IMR-90 (cell line): ENCODE results near the gene CMIP. TPM values are rescaled to one million over a fixed set of nuclear protein-coding genes. Genes with fewer than 3 reads are reported as not detected.

Experiments
- ATAC-seq: fragments of 200-7000 bp; cut with Tn5 transposase; 2 replicates; pipeline ENCODE4 v1.9.1; 2020; ENCODE audit warnings: low read depth, mild to moderate bottlenecking, moderate library complexity
- BruUV-seq: library from RNA; stranded (reverse); fragments of 400-500 nt; replicated peaks from 2 replicates; lab custom pipeline; 2021; lab: Mats Ljungman, UMichigan
- CTCF ChIA-PET: fragments of 300-600 bp; formaldehyde crosslinking; extraction: SDS; loops from one replicate; lab custom pipeline; 2021; ENCODE audit warnings: antibody characterized with exemption; lab: Yijun Ruan, JAX
- POLR2A ChIA-PET: fragments of 300-600 bp; sonication (Branson Sonifier 250); formaldehyde crosslinking; loops from one replicate; lab custom pipeline; 2022; ENCODE audit warnings: antibody characterized with exemption; ENCODE audit not compliant: unreplicated experiment; lab: Charles Lee
- DNase-seq: peaks from one replicate; pipeline ENCODE4 v3.0.0; 2013
- H2AFZ ChIP-seq: replicated peaks from 2 replicates; pipeline ENCODE3; 2013; ENCODE audit warnings: low read length, mild to moderate bottlenecking; ENCODE audit not compliant: poor library complexity
- H2AK5ac ChIP-seq: 2 replicates; pipeline ENCODE4 v1.6.1; 2013; ENCODE audit warnings: low read depth, low read length, inconsistent platforms
- H2AK9ac ChIP-seq: replicated peaks from 2 replicates; pipeline ENCODE3; 2013; ENCODE audit warnings: mild to moderate bottlenecking, low read depth, low read length, moderate library complexity; ENCODE audit not compliant: poor library complexity
- H2BK120ac ChIP-seq: 2 replicates; pipeline ENCODE4 v1.6.1; 2013; ENCODE audit warnings: low read depth, low read length, inconsistent platforms
- H2BK15ac ChIP-seq: 3 replicates; pipeline ENCODE4 v1.6.1; 2013; ENCODE audit warnings: low read depth, low read length, inconsistent platforms
- H2BK20ac ChIP-seq: 2 replicates; pipeline ENCODE4 v1.6.1; 2013; ENCODE audit warnings: low read depth, mild to moderate bottlenecking, inconsistent platforms, low read length, moderate library complexity
- H2BK5ac ChIP-seq: 2 replicates; pipeline ENCODE4 v1.6.1; 2013; ENCODE audit warnings: mild to moderate bottlenecking, low read depth, low read length, inconsistent platforms; ENCODE audit not compliant: poor library complexity, severe bottlenecking
- H3K14ac ChIP-seq: replicated peaks from 2 replicates; pipeline ENCODE4 v1.6.1; 2013; ENCODE audit warnings: low read depth, low read length, inconsistent platforms
- H3K18ac ChIP-seq: 2 replicates; pipeline ENCODE4 v1.6.1; 2013; ENCODE audit warnings: low read depth, low read length, control low read depth
- H3K23ac ChIP-seq: 2 replicates; pipeline ENCODE4 v1.6.1; 2013; ENCODE audit warnings: low read depth, low read length, inconsistent platforms
- H3K27ac ChIP-seq: 2 replicates; pipeline ENCODE4 v1.5.1; 2013; ENCODE audit warnings: mild to moderate bottlenecking, control low read depth, low read length; ENCODE audit not compliant: insufficient read depth
- H3K27me3 ChIP-seq: 2 replicates; pipeline ENCODE4 v1.6.1; 2013; ENCODE audit warnings: low read length; ENCODE audit not compliant: control insufficient read depth, insufficient read depth
- H3K36me3 ChIP-seq: 2 replicates; pipeline ENCODE4 v1.6.1; 2013; ENCODE audit warnings: low read length, mixed read lengths; ENCODE audit not compliant: control insufficient read depth, insufficient read depth
- H3K4ac ChIP-seq: 2 replicates; pipeline ENCODE4 v1.6.1; 2013; ENCODE audit warnings: low read depth, low read length, inconsistent platforms
- H3K4me1 ChIP-seq: 2 replicates; pipeline ENCODE4 v1.6.1; 2013; ENCODE audit warnings: low read length, mixed read lengths; ENCODE audit not compliant: control insufficient read depth, insufficient read depth
- H3K4me2 ChIP-seq: 2 replicates; pipeline ENCODE4 v1.6.1; 2013; ENCODE audit warnings: low read depth, mild to moderate bottlenecking, control low read depth, low read length, moderate library complexity
- H3K4me3 ChIP-seq: 2 replicates; pipeline ENCODE4 v1.5.1; 2013; ENCODE audit warnings: low read depth, mild to moderate bottlenecking, control low read depth, low read length, moderate library complexity; ENCODE audit not compliant: insufficient read depth
- H3K56ac ChIP-seq: 2 replicates; pipeline ENCODE4 v1.6.1; 2013; ENCODE audit warnings: low read length, inconsistent platforms; ENCODE audit not compliant: insufficient read depth; ENCODE audit errors: extremely low read depth
- H3K79me1 ChIP-seq, 2 experiments: 2 replicates each; pipeline ENCODE4 v1.6.1; 2013; ENCODE audit warnings: low read length in 2 of 2, inconsistent platforms in 1 of 2, low read depth in 1 of 2
- H3K9ac ChIP-seq: 2 replicates; pipeline ENCODE4 v1.6.1; 2013; ENCODE audit warnings: low read depth, low read length, control low read depth
- H3K9me1 ChIP-seq: 2 replicates; pipeline ENCODE4 v1.6.1; 2013; ENCODE audit warnings: low read length, inconsistent platforms; ENCODE audit not compliant: insufficient read depth
- H3K9me3 ChIP-seq: 2 replicates; pipeline ENCODE4 v1.6.1; 2013; ENCODE audit warnings: low read length; ENCODE audit not compliant: control insufficient read depth, insufficient read depth
- H4K20me1 ChIP-seq: 2 replicates; pipeline ENCODE4 v1.6.1; 2013; ENCODE audit warnings: low read length, inconsistent platforms; ENCODE audit not compliant: insufficient read depth
- H4K5ac ChIP-seq: 2 replicates; pipeline ENCODE4 v1.6.1; 2013; ENCODE audit warnings: mild to moderate bottlenecking, low read depth, low read length, control low read depth
- H4K8ac ChIP-seq, 2 experiments: 2 replicates each; pipeline ENCODE4 v1.6.1; 2013; ENCODE audit warnings: low read depth in 2 of 2, low read length in 2 of 2, control low read depth in 1 of 2, inconsistent platforms in 1 of 2
- H4K91ac ChIP-seq: 2 replicates; pipeline ENCODE4 v1.6.1; 2013; ENCODE audit warnings: low read depth, low read length, inconsistent platforms; ENCODE audit not compliant: insufficient read depth
- BHLHE40 ChIP-seq: fragments of 150-350 bp; IDR thresholded peaks from 2 replicates; pipeline ENCODE4 v1.6.1; 2016; ENCODE audit warnings: mild to moderate bottlenecking, low read depth, low read length
- CEBPB ChIP-seq: IDR thresholded peaks from 2 replicates; pipeline ENCODE4 v1.6.1; 2012; ENCODE audit warnings: low read depth, low read length, improper control_type of control experiment
- CHD1 ChIP-seq: IDR thresholded peaks from 2 replicates; pipeline ENCODE4 v1.6.1; 2012; ENCODE audit warnings: low read depth, low read length, improper control_type of control experiment
- FOS ChIP-seq: fragments of 150-350 bp; IDR thresholded peaks from 2 replicates; pipeline ENCODE4 v1.6.1; 2016; ENCODE audit warnings: low read depth, low read length
- MAFK ChIP-seq: IDR thresholded peaks from 2 replicates; pipeline ENCODE4 v1.6.1; 2012; ENCODE audit warnings: low read depth, low read length, improper control_type of control experiment
- MAZ ChIP-seq: IDR thresholded peaks from 2 replicates; pipeline ENCODE4 v1.6.1; 2012; ENCODE audit warnings: low read depth, mild to moderate bottlenecking, low read length, improper control_type of control experiment, moderate library complexity, borderline replicate concordance
- MXI1 ChIP-seq: IDR thresholded peaks from 2 replicates; pipeline ENCODE4 v1.6.1; 2012; ENCODE audit warnings: low read depth, mild to moderate bottlenecking, low read length, moderate library complexity, borderline replicate concordance
- NFE2L2 ChIP-seq: fragments of 150-350 bp; IDR thresholded peaks from 2 replicates; pipeline ENCODE4 v1.6.1; 2016; ENCODE audit warnings: low read depth, mild to moderate bottlenecking, low read length
- POLR2A ChIP-seq: IDR thresholded peaks from 2 replicates; pipeline ENCODE4 v1.6.1; 2012; ENCODE audit warnings: mild to moderate bottlenecking, low read depth, low read length
- RAD21 ChIP-seq: IDR thresholded peaks from 2 replicates; pipeline ENCODE4 v1.6.1; 2012; ENCODE audit warnings: low read length, improper control_type of control experiment
- RCOR1 ChIP-seq: IDR thresholded peaks from 2 replicates; pipeline ENCODE4 v1.6.1; 2012; ENCODE audit warnings: mild to moderate bottlenecking, low read length, improper control_type of control experiment; ENCODE audit not compliant: insufficient replicate concordance
- RFX5 ChIP-seq: IDR thresholded peaks from 2 replicates; pipeline ENCODE4 v1.8.0; 2012; ENCODE audit warnings: low read depth, mild to moderate bottlenecking, low read length, moderate library complexity
- SMC3 ChIP-seq: fragments of 150-350 bp; IDR thresholded peaks from 2 replicates; pipeline ENCODE4 v1.6.1; 2016; ENCODE audit warnings: low read depth, mild to moderate bottlenecking, antibody characterized with exemption, low read length, moderate library complexity
- WGBS, 2 experiments: methylation state at CpG; one replicate each; pipeline versions ENCODE4 v1.1.5 to v1.1.7; 2013; ENCODE audit warnings: missing lambda C conversion rate in 2 of 2; ENCODE audit not compliant: insufficient read length in 1 of 2; ENCODE audit errors: extremely low coverage in 2 of 2; 5-methylcytosine and 5-hydroxymethylcytosine counted together
- dilution Hi-C: fragments of 300-500 bp; cut with HindIII; formaldehyde crosslinking; loops from one replicate; pipeline ENCODE4 v1.14.3; 2018; ENCODE audit warnings: low sequenced_read_pairs; ENCODE audit not compliant: unreplicated experiment
- in situ Hi-C: fragments of 300-500 bp; cut with MboI; formaldehyde crosslinking; loops from 3 replicates; pipeline ENCODE4 v1.14.3; 2019; ENCODE audit warnings: low sequenced_read_pairs, inconsistent platforms, mixed read lengths
- intact Hi-C: fragments of 100-400 bp; cut with micrococcal nuclease; formaldehyde crosslinking; loops from 2 replicates; pipeline ENCODE4 v1.10.0; 2022
- polyA plus RNA-seq, 3 experiments: library from polyadenylated mRNA; depleted of rRNA; stranded (reverse); fragments of >200 nt; gene quantifications; 2 replicates each; pipeline ENCODE4 v1.2.3, GENCODE V29; 2012; ENCODE audit warnings: low replicate concordance in 1 of 3
- total RNA-seq: library from RNA; depleted of rRNA; stranded (reverse); fragments of >200 nt; gene quantifications from 2 replicates; pipeline ENCODE4 v1.2.3, GENCODE V29; 2012
- TF ChIP-seq, protein P1 (sequence below): fragments of 150-350 bp; IDR thresholded peaks from 2 replicates; pipeline ENCODE4 v1.6.1; 2016; ENCODE audit warnings: low read depth, mild to moderate bottlenecking, low read length, moderate library complexity, borderline replicate concordance
- TF ChIP-seq, protein P2 (sequence below): fragments of 150-350 bp; IDR thresholded peaks from 2 replicates; pipeline ENCODE4 v1.6.1; 2017; ENCODE audit warnings: mild to moderate bottlenecking, antibody characterized with exemption, low read length, low read depth
- TF ChIP-seq, protein P3 (sequence below): conservative IDR thresholded peaks from 2 replicates; pipeline ENCODE4 v1.5.1; 2012; ENCODE audit warnings: mild to moderate bottlenecking, low read depth, low read length, improper control_type of control experiment

Gene CMIP
- total and polyA plus RNA-seq, 2 of the 4 experiments (the other 2 are of a cell fraction): 3.2 to 11.6 TPM

DNA sequence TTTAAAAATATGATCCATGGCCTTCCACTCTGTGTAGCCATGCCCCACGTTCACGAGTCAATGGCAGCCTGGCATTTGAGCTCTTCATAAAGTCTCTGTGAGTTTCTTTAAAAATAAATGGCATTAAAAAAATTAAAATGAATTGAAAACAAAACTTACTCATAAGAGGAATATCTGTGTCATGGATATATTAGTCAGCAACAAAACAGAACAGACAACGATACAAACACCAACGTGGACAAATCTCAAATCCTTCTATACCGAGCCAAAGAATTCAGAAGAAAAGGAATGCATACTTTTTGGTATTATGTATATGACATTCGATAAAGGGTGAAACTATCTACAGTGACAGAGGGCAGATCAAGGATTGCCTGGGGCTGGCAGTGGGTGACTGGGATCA lies 8.2 kb upstream of the CMIP start:
- Histone ChIP-seq H4K8ac (no peak overlapping the region), H3K27me3 (peaks cover 25% of the 10 kb centered on the region), H3K56ac (no peak overlapping the region), H3K9me3 (no peaks in the 10 kb centered on the region), H3K18ac (no peak overlapping the region), H2BK15ac (no peak overlapping the region), H3K9ac (no peak overlapping the region), H3K9me1 (no peaks in the 10 kb centered on the region; the same call in 1 of the 2 replicates), H2BK5ac (no peak overlapping the region), H2AFZ (no peak overlapping the region), H2AK5ac (no peak overlapping the region), H3K4ac (no peak overlapping the region), H3K23ac (no peak overlapping the region), H2BK20ac (no peak overlapping the region), H4K91ac (no peak overlapping the region), H3K79me1 (no peaks in the 10 kb centered on the region), H3K4me1 (peaks cover 5% of the 10 kb centered on the region; the same call in 1 of the 2 replicates), H2BK120ac (no peak overlapping the region), H3K4me3 (no peak overlapping the region), H3K14ac (no peak overlapping the region), H4K5ac (no peak overlapping the region), H3K36me3 (no peaks in the 10 kb centered on the region), H2AK9ac (no peak overlapping the region), H4K20me1 (no peaks in the 10 kb centered on the region), H3K4me2 (no peak overlapping the region), H3K27ac (no peak overlapping the region)
- dilution Hi-C loops: no loop called here
- intact Hi-C loops: no loop called here
- ATAC-seq (no peak), DNase-seq (no peak)
- POLR2A ChIA-PET: no interaction called here
- BruUV-seq: no TSS peak
- no CpG with 5 or more reads among the region's 6 CpGs for WGBS, 2 experiments
- CTCF ChIA-PET: no interaction called here
- TF ChIP-seq RCOR1 (no peak), POLR2A (no peak), NFE2L2 (no peak), CHD1 (no peak), MAZ (no peak), MAFK (no peak), CEBPB (no peak), FOS (no peak), RFX5 (no peak), SMC3 (no peak), MXI1 (no peak), BHLHE40 (no peak), RAD21 (no peak)
- TF ChIP-seq, protein P1, sequence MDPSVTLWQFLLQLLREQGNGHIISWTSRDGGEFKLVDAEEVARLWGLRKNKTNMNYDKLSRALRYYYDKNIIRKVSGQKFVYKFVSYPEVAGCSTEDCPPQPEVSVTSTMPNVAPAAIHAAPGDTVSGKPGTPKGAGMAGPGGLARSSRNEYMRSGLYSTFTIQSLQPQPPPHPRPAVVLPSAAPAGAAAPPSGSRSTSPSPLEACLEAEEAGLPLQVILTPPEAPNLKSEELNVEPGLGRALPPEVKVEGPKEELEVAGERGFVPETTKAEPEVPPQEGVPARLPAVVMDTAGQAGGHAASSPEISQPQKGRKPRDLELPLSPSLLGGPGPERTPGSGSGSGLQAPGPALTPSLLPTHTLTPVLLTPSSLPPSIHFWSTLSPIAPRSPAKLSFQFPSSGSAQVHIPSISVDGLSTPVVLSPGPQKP: no peak
- TF ChIP-seq, protein P2, sequence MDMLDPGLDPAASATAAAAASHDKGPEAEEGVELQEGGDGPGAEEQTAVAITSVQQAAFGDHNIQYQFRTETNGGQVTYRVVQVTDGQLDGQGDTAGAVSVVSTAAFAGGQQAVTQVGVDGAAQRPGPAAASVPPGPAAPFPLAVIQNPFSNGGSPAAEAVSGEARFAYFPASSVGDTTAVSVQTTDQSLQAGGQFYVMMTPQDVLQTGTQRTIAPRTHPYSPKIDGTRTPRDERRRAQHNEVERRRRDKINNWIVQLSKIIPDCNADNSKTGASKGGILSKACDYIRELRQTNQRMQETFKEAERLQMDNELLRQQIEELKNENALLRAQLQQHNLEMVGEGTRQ: no peak
- TF ChIP-seq, protein P3, sequence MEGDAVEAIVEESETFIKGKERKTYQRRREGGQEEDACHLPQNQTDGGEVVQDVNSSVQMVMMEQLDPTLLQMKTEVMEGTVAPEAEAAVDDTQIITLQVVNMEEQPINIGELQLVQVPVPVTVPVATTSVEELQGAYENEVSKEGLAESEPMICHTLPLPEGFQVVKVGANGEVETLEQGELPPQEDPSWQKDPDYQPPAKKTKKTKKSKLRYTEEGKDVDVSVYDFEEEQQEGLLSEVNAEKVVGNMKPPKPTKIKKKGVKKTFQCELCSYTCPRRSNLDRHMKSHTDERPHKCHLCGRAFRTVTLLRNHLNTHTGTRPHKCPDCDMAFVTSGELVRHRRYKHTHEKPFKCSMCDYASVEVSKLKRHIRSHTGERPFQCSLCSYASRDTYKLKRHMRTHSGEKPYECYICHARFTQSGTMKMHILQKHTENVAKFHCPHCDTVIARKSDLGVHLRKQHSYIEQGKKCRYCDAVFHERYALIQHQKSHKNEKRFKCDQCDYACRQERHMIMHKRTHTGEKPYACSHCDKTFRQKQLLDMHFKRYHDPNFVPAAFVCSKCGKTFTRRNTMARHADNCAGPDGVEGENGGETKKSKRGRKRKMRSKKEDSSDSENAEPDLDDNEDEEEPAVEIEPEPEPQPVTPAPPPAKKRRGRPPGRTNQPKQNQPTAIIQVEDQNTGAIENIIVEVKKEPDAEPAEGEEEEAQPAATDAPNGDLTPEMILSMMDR: no peak
- in situ Hi-C loops: no loop called here
